GM18517 (cell line): ENCODE data around the gene KCNH5.

Experiments
- ATAC-seq: cut with Tn5 transposase; IDR thresholded peaks from one replicate; pipeline ENCODE4 v1.9.1; 2021; ENCODE audit warnings: mild to moderate bottlenecking, moderate library complexity; ENCODE audit not compliant: unreplicated experiment

Gene KCNH5, protein sequence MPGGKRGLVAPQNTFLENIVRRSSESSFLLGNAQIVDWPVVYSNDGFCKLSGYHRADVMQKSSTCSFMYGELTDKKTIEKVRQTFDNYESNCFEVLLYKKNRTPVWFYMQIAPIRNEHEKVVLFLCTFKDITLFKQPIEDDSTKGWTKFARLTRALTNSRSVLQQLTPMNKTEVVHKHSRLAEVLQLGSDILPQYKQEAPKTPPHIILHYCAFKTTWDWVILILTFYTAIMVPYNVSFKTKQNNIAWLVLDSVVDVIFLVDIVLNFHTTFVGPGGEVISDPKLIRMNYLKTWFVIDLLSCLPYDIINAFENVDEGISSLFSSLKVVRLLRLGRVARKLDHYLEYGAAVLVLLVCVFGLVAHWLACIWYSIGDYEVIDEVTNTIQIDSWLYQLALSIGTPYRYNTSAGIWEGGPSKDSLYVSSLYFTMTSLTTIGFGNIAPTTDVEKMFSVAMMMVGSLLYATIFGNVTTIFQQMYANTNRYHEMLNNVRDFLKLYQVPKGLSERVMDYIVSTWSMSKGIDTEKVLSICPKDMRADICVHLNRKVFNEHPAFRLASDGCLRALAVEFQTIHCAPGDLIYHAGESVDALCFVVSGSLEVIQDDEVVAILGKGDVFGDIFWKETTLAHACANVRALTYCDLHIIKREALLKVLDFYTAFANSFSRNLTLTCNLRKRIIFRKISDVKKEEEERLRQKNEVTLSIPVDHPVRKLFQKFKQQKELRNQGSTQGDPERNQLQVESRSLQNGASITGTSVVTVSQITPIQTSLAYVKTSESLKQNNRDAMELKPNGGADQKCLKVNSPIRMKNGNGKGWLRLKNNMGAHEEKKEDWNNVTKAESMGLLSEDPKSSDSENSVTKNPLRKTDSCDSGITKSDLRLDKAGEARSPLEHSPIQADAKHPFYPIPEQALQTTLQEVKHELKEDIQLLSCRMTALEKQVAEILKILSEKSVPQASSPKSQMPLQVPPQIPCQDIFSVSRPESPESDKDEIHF

GRCh38 chr14:63045234-63045611 lies at the start of gene KCNH5:
Gene KCNH5 (minus strand): TSS chr14:63045458. CDS start chr14:63045186, 272 bp downstream.
- ATAC-seq, result no peak

GRCh38 chr14:63091394-63091996 lies 46.2 kb upstream of the KCNH5 start:
- ATAC-seq, result no peak

- ATAC-seq, result no peak
These were observed 43.6 kb upstream of the KCNH5 start for GRCh38 chr14:63088865-63089264.

GRCh38 chr14:63078569-63078968 lies 33.3 kb upstream of the KCNH5 start:
- ATAC-seq, result no peak

GRCh38 chr14:63076488-63076887 lies 31.2 kb upstream of the KCNH5 start:
- ATAC-seq, result no peak

DNA sequence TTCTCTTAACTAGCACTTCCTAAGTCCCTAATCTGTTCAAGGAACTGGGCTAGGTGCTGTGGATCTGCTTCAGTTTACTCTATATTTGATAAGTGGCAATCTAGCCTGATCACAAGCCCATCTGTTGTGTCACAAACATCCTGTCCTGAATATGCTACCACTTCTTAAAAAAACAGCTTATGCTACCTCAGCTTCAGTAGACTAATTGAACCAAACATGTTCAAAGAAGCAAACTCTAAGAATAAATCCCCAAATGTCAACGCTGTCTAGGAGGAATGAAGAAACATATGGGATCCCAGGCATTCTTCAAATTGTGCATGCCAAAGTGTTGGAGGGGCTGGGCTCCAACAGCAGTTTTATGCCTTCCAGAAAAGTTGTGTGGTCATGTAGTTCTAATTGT lies 10.4 kb upstream of the KCNH5 start:
- no peak for ATAC-seq

- no peak for ATAC-seq
These were observed 6.7 kb upstream of the KCNH5 start for GRCh38 chr14:63051992-63052391.

DNA sequence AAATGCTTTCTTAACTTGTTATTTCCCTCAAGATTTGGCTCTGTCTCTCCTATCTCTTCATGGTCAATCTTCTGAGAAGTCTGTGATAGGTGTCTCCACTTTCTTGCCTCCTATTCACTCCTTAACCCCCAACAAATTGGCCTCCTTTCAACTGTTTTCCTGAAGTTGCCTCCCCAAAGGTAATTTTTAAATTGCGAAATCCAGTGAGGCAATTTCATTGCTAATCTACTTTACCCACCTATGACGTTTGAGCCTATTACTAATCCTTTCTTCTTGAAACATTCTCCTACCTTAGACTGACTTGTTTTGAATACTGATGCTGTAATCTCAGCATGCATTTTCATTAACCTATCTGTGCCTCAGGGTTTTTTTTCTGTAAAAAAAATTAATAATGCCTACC lies 6.0 kb upstream of the KCNH5 start:
- no peak for ATAC-seq

DNA sequence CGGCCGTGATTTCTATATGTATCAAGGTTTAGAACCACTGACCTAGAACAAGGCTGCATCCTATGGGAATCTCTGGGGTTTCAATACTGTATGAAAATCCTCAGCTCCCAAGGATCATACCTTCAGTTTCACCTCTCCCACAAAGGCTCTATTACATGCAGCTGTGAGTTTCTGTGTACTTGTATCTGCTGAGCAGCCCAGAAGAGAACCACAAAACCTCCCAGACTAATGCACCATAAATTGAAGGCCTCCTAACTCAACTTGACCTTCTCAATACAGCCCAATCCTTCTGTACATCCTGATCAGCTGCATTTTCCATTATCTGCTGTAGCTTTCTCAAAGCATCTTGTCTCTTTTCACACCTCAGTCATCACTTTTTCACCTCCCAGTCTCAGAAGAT lies 5.4 kb upstream of the KCNH5 start:
- ATAC-seq, result no peak

- no peak for ATAC-seq
These were observed 1.3 kb upstream of the KCNH5 start for GRCh38 chr14:63046339-63047268.

DNA sequence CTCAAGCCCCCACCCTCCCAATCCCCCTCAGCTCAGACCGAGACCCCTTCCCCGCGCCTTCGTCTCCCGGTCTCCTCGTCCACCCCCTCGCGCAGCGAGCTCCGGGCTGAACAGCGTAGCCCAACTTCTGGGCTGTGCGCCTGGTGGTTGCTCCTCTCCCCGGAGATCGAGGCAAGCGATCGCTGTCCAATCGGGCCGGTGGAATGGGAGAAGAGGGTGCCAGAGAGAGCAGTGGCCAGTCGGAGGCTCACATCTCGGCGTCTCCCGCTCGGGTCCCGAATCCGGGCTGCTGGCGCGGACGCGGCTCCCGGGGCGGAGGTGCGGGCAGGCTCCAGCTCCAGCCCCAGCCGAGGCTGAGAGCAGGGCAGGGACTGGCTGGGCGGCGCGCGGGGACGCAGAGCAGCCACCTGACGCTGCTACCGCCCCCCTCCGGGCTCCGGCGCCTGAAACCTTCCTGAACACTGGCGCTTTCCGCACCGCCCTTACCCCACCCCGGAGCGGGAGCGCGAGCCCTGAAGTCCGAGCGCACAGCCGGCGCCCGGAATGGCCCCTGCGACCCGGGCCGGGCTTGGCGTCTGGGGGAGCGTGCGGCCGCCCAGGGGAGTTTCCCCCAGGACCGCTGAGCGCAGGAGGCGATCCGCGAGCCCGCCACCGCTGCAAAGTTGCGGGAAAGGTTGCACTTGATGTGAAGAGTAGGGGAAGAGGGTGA lies 508 bp upstream of the KCNH5 start:
- no peak for ATAC-seq

DNA sequence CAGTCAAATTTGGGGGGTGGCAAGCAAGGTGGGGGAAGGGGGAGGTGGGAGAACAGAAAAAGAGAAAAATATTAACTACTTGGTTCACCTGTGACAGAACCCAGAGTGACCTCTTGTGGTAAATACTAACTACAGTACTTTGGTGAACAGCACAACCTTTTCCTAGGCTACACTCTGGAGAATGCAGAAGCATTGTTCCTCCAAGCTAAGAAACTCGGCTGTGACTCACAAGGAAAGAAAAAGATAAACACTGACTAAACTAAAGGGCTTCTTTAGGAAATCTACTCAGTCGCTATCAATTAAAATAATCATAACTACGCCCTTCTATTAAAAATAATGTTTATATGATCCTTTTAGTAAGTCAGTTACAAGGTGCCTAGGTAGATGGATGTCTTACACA lies 5.4 kb downstream of the KCNH5 start:
- no peak for ATAC-seq

GRCh38 chr14:63032641-63033040 lies 12.6 kb downstream of the KCNH5 start:
- ATAC-seq, result no peak

- ATAC-seq, result no peak
These were observed 13.2 kb downstream of the KCNH5 start for GRCh38 chr14:63032076-63032475.

- no peak for ATAC-seq
These were observed 15.1 kb downstream of the KCNH5 start for GRCh38 chr14:63030113-63030512.

DNA sequence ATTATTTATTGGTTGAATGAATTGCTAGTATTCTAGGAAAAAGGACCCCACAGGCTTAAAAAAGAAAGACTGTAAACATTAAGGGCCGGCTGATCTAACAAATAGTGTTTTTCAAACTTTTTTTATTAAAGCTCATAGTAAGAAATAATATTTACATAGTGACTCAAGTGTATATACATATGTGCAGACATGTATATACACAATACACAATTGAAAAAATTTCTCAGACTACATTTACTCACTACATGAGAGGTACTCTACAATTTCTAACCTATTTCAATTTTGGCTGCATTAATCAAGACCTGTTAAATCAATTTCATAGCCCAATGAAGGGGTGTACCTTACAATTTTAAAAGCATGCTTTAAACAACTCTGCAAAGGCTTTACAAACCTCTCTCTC lies 17.5 kb downstream of the KCNH5 start:
- no peak for ATAC-seq

GRCh38 chr14:63026491-63026890 lies 18.8 kb downstream of the KCNH5 start:
- no peak for ATAC-seq

- no peak for ATAC-seq
These were observed 30.6 kb downstream of the KCNH5 start for GRCh38 chr14:63014621-63015020.

GRCh38 chr14:63012171-63012570 lies 33.1 kb downstream of the KCNH5 start:
- ATAC-seq, result no peak

- ATAC-seq, result no peak
These were observed 33.6 kb downstream of the KCNH5 start for GRCh38 chr14:63011623-63012022.
